ENCODE results near the gene ALX1.

- no peak for TF ChIP-seq CTCF (IDR thresholded peaks at IDR 0.05; ENCODE audit: poor library complexity)
- no peak for TF ChIP-seq EZH2 (IDR thresholded peaks at IDR 0.05; ENCODE audit: borderline replicate concordance)
- TF ChIP-seq EZH2phosphoT487 (IDR thresholded peaks at IDR 0.05; ENCODE audit: low read depth, severe bottlenecking, unreplicated experiment) = no peak
Measured at GRCh38 chr12:85257671-85258070, 22.3 kb upstream of the ALX1 start.
